Measurements from ENCODE around the gene TDRD10.
A peak's percentile ranks its signal among the peaks of the same experiment; 100 is the strongest.

The TDRD10 gene, protein sequence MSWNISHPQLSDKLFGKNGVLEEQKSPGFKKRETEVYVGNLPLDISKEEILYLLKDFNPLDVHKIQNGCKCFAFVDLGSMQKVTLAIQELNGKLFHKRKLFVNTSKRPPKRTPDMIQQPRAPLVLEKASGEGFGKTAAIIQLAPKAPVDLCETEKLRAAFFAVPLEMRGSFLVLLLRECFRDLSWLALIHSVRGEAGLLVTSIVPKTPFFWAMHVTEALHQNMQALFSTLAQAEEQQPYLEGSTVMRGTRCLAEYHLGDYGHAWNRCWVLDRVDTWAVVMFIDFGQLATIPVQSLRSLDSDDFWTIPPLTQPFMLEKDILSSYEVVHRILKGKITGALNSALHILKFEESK

DNA sequence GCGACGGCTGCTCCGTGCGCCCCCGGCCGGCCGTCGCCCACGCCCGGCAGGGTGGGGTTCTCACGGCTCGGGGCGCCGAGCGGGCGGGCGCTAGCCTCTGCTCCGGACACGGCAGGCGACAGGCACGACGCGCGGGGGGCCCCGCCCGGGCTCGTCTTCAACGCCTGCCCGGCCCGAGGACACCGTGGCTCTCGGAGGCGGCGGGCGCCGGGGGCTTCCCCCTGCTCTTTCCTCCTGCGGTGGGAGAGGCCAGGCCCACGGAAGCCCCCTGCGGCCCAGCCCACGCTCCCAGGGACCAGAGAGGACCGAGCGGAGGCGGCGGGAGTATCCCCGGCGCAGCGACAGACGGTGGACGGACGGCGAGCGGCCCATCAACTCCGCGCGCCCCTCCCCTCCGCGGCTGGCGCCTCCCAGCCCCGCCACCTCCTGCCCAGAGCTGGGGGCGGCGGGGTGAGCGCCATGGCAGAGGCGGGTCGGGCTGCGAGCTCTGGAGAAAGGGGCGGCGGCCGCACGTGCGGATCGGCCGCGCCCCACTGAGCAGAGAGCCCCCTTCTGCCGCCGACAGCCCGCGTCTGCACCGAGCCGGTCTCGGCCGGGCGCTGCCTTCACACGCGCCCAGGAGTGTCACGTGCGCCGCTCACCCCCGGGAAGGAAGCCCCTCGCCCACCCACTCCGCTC is at the start of gene TDRD10, which contains the start of gene SHE:
Gene TDRD10, plus strand, starts transcription at position 154 of the 678 bp plus-strand sequence. CDS start 4,685 bp downstream, outside the sequence.
Gene SHE, minus strand, starts transcription at position 347 of the 678 bp plus-strand sequence. CDS start 386 bp downstream, outside the sequence.
- no peak for DNase-seq

DNA sequence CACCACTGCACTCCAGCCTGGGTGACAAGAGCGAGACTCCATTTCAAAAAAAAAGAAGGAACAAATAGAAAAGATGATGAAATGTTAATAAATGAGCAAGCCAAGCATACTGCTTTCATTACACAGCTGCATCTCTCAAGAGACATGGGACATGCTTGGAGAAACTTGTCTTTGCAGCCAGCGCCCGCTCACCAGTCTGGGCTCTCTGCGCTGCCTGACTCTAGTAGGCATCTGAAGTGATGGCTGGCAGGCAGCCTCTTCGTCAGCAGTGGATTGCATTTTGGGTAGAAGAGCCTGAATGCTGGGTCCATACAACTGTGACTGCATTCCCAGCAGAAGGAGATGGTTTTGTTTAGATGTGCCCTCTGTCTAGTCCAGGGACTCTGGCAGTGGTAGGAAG is 48.9 kb upstream of the TDRD10 start:
- no peak for DNase-seq

DNA sequence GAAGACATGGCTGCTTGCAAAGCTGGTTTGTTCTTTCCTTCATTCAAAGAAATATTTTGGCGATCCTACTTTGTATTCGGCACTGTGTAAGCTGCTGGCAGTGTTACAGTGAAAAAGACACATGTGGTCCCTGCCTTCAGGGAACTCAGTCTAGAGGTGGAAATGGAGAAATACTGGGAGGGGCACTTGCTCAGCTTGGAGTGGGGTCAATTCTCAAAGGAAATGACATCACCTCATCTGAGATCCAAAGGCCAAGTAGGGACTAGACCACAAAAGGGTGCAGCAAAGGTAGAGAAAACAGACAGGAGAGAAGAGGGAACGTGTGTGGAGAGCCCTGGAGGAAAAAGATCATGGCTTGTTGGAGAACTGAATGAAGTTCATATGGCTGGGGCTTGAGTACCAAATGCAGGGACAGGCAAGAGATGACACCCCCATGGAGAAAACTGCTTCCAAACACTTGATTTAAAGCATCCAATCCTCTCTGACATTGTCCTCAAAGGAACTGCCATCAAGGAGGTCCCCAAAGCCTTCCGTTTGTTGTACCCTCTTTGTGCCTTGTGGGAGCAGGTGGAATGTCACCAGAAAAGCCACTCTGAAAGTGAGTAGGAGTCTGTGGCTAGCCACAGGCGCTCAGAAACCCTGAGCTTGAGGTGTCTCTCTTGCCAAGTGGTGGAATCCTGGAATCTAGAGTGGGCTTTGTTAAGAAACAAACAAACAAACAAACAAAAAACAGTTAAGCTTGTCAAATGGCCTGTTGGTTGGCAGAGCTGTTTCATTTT is 48.3 kb upstream of the TDRD10 start:
- DNase-seq = no peak

DNA sequence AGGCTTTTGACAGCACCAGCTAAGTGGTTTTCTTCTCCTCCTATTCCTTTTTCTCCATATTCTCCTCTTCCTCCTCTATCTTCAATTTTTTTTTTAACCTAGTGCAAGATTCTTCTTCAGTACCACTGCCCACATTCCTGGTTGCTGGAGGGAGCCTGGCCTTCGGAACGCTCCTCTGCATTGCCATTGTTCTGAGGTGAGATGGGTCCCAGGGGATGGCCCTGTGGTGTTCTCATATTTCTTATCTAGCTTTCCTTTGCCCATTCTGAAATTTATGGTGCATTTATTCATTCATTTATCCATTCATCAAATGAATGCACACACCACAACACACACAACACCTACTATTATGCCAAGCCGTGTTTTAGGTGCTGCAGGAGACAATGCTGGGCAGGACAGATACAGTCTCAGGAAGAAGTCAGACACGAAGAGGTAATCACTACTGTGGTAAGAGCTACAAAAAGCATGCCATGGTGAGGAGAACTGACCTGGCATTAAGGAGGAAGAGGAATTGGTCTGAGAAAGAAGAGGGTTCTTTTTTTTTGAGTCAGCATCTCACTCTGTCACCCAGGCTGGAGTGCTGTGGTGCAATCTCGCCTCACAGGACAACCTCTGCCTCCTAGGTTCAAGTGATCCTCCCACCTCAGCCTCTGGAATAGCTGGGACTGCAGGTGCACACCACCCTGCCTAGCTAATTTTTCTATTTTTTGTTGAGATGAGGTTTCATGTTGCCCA is 47.5 kb upstream of the TDRD10 start:
- DNase-seq = no peak

DNA sequence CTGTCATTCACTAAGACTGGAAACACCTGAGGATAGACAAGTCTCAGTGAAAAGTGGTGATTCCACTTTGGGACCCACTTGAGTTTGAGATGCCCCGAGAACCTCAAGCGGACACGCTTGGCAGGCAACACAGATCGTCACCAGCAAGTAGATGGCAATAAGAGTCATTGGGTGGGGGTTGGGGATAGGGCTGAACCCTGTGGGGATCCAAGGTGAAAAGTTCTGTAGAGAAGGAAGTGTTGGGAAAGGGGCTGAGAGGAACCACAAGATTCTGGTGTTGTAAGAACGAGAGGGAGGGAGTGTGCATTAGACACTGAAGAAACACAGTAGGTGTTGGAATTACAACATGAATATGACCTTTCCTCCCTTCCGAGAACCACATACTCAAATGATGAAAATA is 45.4 kb upstream of the TDRD10 start:
- DNase-seq = peak; percentile 39

DNA sequence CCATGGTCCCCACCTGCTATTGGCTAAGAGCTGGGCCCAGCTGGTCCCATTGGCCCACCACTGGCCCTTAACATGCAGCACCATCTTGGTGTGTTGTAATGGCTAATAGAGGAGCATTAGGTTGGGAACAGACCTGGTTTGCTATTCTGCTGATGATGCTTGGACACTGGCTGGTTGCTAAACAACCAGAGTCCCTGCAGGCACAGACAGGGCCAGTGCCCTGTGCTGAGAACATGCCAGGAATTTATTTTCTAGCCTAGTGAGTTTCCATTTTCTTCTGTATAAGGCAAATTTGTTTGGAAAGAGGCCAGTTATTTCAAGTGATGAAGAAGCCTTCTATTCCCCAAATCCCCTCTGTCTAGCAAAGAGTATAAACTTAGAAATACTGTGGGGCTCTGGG is 42.9 kb upstream of the TDRD10 start:
- DNase-seq = no peak

DNA sequence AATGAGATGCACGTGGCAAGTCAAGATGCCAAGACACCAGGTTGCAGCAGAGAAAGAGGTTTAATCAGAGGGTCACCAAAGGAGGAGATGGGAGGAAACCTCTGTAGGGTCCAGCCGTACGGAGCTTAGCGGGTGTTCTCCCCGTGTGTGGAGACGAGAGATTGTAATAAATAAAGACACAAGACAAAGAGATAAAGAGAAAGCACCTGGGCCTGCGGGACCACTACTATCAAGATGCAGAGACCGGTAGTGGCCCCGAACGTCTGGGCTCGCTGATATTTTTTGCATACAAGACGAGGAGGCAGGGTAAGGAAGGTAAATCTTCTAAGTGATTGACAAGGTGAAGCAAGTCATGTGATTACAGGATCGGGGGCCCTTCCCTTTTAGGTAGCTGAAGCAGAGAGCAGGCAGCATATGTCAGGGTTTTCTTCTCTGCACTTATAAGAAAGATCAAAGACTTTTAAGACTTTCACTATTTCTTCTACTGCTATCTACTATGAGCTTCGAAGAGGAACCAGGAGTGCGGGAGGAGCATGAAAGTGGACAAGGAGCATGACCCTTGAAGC is 41.2 kb upstream of the TDRD10 start:
- DNase-seq = no peak

DNA sequence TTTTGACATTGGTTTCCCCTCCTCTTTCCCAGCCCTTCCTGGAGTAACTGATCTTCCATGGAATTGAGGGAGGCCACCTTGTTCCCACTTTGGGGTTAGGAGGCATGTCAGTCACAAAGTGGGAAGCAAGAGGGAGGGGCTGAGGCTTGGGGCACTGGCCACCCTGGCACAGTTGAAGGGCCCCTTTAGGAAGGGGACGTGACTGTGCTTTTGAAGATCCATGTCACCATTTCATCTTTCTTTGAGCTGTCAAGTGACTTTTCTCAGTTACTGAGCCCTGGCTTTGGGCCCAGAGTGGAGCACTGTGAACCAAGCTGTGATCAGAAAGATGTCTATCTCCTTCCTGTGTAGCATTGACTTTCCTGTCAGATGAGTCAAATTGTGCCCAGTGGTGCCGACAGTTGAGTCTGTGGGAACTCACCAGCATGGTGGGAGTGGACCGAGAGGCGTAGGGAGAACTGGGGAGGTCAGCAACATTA is 38.5 kb upstream of the TDRD10 start:
- DNase-seq = peak; percentile 46

DNA sequence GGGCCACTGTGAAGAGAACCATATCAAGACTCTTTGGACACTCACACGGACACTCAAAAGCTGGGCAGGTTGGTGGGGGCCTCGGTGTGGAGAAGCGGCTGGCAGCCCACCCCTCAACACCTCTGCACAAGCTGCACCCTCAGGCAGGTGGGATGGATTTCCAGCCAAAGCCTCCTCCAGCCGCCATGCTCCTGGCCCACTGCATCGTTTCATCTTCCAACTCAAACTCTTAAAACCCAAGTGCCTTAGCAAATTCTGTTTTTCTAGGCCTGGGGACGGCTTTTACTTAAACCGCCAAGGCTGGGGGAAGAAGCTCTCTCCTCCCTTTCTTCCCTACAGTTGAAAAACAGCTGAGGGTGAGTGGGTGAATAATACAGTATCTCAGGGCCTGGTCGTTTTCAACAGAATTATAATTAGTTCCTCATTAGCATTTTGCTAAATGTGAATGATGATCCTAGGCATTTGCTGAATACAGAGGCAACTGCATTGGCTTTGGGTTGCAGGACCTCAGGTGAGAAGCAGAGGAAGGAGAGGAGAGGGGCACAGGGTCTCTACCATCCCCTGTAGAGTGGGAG is 36.3 kb upstream of the TDRD10 start:
- DNase-seq = no peak

DNA sequence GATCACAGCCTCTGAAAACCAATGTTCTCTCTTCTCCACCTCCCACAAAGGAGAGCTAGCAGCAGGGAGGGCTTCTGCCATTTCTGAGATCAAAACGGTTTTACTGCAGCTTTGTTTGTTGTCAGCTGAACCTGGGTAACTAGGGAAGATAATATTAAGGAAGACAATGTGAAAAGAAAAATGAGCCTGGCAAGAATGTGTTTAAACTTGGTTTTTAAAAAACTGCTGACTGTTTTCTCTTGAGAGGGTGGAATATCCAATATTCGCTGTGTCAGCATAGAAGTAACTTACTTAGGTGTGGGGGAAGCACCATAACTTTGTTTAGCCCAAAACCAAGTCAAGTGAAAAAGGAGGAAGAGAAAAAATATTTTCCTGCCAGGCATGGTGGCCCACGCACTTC is 35.8 kb upstream of the TDRD10 start:
- no peak for DNase-seq

DNA sequence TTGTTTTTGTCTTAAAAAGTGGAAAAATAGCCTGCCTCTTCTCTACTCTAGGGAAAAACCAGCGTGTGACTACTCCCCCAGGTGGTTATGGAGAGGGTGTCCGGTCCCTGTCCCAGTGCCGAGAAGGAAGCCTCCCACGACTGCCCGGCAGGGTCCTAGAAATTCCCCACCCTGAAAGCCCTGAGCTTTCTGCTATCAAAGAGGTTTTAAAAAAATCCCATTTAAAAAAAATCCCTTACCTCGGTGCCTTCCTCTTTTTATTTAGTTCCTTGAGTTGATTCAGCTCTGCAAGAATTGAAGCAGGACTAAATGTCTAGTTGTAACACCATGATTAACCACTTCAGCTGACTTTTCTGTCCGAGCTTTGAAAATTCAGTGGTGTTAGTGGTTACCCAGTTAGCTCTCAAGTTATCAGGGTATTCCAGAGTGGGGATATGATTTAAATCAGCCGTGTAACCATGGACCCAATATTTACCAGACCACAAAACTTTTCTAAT is 35.0 kb upstream of the TDRD10 start:
- DNase-seq = no peak

DNA sequence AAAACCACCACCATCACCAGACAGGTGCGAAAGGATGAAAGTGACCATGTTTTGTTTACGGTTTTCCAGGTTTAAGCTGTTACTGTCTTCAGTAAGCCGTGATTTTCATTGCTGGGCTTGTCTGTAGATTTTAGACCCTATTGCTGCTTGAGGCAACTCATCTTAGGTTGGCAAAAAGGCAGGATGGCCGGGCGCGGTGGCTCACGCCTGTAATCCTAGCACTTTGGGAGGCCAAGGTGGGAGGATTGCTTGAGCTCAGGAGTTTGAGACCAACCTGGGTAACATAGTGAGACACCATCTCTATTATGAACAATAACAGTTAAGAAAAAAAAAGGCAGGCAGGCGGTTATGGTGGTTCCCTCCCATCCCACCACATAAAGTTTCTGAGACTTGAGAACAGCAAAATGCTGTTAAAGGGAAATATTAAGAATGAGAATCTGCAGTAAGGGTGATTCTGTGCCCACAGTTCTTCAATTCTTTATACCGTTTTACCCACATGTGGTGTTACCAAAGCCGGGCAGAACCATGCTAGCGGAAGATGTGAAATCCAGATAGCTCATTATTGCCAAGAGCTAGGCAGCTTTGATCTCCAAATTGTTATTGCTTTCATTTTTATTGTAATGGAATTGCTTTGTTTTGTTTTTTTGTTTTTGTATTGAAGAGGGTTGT is 34.5 kb upstream of the TDRD10 start:
- no peak for DNase-seq

DNA sequence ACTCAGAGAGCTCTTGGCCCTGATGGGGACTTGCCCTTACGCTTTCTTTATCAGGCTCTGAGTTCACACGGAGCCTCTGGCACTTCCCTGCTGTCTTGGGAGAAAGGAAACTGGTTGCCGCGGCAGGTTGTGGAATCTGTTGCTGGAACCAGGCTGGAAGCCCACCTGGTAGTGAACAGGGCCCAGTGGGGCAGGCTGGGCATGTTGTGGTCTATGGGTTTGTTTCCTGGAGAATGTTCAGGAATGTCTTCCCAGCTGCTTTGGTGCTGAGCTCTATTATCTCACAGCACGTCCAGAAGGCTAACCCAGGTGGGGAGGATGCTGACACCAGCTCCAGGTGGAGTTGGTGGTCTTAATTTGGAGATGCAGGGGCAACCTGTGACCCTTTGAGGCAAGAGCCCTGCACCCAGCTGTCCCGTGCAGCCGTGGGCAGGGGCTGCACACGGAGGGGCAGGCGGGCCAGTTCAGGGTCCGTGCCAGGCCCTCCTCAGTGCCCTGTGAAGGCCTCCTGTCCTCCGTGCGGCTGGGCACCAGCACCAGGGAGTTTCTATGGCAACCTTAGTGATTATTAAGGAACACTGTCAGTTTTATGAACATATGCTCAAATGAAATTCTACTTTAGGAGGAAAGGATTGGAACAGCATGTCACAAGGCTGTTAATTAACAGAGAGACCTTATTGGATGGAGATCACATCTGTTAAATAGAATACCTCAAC is 33.3 kb upstream of the TDRD10 start:
- DNase-seq = no peak

DNA sequence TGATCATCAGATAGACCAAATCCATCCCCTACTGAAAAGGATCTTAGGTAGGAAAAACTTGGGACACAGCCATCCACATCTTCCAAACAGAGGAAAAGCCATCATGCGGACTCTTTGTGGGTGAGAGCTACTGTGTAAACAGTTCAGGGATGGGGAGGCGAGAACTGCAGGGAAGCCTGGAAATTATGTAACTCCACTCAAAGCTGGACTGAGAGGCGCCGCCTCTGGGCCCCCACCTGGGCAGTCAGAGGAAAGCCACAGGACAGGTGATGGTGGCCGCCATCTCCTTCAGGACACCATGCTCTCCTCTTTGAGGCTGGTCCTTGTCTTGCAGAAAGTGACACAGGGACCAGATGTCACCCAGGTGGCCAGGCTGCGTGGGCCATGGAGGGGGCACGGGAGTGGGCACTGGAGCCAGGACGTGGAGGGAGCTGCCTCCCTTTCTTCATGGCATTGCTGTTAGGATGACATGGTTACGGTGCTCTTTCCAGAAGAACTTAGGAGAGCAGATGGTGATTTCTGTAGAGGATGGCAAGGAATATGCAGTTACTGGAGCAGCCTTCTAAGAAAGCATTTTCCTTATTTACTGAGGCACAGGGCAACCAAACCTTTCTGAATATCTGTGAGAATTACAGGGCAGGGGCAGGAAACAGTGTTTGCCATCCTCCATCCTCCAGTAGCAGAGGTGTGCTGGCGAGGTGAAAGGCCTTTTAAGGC is 32.0 kb upstream of the TDRD10 start:
- DNase-seq = no peak

DNA sequence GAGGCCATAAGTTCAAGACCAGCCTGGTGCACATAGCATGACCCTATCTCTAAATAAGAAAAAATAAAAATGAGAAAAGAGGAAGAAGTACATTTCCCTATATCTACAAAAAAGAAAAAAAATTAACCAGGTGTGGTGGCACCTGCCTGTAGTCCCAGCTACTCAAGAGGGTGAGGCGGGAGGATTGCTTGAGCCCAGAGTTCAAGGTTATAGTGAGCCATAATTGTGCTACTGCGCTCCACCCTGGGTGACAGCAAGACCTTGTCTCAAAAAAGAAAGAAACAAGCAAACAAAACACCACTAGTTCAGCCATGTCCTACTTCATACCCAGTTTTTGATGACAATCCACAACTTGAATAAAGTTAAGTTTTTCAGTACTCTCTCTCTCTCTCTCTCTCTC is 30.7 kb upstream of the TDRD10 start:
- DNase-seq = no peak

DNA sequence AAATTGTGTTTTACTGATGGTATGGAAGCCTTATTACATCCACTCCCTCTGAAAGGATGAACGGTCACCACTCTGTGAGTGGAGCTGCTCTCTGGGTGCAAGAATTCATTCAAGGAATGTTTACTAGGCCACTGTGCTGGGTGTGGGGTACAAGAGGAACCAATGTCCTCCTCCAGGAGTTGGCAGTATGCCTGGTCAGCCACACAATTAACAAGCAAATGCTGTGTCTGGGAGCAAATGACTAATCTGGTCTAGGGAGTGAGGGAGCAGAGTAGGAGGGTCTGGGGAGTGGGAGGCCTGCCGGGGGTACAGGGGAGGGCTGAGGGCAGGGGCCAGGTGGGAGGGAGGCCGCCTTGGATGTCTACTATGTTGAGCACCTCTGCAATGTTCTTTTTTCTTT is 27.2 kb upstream of the TDRD10 start:
- no peak for DNase-seq

DNA sequence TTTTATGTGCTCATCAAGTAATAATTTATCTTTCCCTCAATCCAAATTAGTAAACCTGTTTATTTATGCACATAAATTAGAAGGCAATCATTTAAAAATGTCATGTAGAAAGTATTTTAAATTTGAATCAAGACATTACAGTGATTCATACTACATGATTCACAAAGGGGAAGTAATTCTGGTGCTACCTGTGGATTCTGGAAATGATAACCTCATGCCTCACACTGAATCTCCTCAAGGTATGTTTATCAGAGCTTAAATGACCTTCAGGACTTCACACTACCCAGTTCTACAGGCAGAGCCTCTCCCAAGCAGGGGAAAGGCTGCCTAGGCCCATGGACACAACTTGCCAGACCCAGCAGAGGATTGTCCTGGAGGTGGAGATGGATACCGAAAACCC is 25.2 kb upstream of the TDRD10 start:
- DNase-seq = no peak

DNA sequence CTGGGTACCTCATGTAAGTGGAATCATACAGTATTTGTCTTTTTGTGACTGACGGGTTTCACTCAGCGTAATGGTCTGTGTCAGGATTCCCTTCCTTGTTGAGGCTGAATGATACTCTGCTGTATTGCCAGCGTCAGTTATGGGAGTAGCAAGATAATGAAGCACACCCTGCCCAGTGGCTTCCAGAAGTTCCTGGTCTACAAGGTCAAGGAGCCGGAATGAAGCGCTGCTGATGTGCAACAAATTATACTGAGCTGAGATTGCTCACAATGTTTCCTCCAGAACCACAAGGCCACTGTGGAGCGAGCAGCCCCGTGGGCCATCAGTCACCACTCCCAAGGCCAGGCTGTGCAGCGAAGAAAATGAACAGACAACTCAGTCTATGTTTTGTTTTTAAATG is 24.0 kb upstream of the TDRD10 start:
- no peak for DNase-seq

DNA sequence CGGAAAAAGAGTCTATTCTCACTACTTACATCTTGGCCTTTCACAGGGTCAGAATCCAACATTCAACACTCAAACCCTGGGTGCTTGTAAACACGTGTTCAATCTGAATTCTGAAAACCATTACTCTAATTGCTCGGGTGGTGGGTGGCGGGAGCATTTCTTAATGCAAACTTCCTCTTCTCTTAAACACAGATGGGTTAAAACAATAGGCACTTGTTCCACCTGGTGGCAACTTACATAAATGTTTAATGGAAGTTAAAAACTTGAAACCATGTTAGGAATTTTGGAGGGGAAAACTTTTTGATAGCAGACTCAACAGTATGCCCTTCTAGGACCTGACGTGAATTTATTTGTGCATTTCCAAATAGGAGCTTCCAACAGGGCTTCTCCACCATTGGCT is 23.4 kb upstream of the TDRD10 start:
- no peak for DNase-seq

All from CD4-positive, alpha-beta T cell treated with Interleukin-15 for 1 hour (primary cell).